ENCODE results near the gene GNB3.
"Not testable (repeated sequence)": the region's sequence is repeated elsewhere in the genome, so short reads cannot be mapped to it uniquely, and the experiment has no call there.

DNA sequence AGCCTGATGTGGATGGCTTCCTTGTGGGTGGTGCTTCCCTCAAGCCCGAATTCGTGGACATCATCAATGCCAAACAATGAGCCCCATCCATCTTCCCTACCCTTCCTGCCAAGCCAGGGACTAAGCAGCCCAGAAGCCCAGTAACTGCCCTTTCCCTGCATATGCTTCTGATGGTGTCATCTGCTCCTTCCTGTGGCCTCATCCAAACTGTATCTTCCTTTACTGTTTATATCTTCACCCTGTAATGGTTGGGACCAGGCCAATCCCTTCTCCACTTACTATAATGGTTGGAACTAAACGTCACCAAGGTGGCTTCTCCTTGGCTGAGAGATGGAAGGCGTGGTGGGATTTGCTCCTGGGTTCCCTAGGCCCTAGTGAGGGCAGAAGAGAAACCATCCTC is 29.6 kb downstream of the GNB3 start:
- TF ChIP-seq, protein P1, sequence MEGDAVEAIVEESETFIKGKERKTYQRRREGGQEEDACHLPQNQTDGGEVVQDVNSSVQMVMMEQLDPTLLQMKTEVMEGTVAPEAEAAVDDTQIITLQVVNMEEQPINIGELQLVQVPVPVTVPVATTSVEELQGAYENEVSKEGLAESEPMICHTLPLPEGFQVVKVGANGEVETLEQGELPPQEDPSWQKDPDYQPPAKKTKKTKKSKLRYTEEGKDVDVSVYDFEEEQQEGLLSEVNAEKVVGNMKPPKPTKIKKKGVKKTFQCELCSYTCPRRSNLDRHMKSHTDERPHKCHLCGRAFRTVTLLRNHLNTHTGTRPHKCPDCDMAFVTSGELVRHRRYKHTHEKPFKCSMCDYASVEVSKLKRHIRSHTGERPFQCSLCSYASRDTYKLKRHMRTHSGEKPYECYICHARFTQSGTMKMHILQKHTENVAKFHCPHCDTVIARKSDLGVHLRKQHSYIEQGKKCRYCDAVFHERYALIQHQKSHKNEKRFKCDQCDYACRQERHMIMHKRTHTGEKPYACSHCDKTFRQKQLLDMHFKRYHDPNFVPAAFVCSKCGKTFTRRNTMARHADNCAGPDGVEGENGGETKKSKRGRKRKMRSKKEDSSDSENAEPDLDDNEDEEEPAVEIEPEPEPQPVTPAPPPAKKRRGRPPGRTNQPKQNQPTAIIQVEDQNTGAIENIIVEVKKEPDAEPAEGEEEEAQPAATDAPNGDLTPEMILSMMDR (IDR thresholded peaks at IDR 0.05): not testable (repeated sequence)
- not testable (repeated sequence) for TF ChIP-seq ZFX (IDR thresholded peaks at IDR 0.05; ENCODE audit: borderline replicate concordance)
